ENCODE data around the gene AGAP2. TPM values are rescaled to one million over a fixed set of nuclear protein-coding genes. Genes with fewer than 3 reads are reported as not detected.

AGAP2 gene
- 1 to 10 TPM in 3 of 4 donors, under 1 TPM in 1; 0.55 to 1.6 (median 1.3) TPM for total RNA-seq

DNA sequence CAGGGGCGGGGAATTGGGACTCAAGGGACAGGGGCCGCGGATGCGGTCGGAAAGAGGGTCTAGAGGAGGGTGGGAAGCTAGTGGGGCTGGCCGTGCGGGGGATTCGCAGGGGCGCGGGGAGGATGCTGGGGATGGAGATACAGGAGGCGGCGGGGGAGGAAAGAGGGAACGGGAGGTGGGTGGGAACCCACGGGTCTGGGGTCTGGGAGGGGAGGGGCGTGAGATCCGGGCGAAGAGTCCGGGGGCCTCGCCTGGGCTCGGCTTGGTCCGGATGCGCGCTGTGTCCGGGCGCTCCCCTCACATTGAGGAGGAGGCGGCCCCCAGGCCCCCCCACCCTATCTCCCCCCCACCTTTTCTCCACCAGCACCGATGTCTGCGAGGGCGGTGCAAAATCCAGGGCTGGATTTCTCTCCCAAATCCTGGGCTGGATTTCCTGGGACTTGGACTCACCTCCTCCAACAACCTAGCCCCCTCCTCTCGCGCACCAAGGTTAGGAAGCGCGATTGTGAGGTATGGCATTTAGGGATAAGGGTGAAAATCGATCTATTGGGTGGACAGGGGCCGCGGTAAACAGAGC, at the start of gene AGAP2:
AGAP2 (minus strand) TSS at position 82 of the 577 bp plus-strand sequence. CDS start 496 bp downstream, outside the sequence.
- 16 to 33% methylated on average over 34 to 36 of the region's 36 CpGs for WGBS, 2 donors
- intact Hi-C loops (cut with DNase I; ENCODE audit: low total_unique reads): no loop called here

DNA sequence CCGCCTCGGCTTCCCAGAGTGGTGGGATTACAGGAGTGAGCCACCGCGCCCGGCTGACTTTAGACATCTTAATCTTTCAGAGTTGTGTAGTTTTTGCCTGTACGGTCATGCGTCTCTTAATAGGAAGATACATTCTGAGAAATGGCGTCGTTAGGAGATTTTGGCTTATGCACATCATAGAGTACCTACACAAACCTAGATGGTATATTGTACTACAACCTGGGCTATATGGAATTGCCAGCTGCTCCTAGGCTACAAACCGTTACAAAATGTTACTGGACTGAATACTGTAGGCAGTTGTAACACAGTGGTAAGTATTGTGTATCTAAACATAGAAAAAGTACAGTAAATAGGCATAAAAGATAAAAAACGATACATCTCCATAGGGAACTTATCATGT, 45.3 kb upstream of the AGAP2 start:
- intact Hi-C loops (cut with DNase I; ENCODE audit: low total_unique reads): no loop called here
- WGBS, 2 donors: 89 to 91% methylated on average over 11 of the region's 11 CpGs
- TF ChIP-seq POLR2A (IDR thresholded peaks at IDR 0.05): no peak
- TF ChIP-seq, protein P1, sequence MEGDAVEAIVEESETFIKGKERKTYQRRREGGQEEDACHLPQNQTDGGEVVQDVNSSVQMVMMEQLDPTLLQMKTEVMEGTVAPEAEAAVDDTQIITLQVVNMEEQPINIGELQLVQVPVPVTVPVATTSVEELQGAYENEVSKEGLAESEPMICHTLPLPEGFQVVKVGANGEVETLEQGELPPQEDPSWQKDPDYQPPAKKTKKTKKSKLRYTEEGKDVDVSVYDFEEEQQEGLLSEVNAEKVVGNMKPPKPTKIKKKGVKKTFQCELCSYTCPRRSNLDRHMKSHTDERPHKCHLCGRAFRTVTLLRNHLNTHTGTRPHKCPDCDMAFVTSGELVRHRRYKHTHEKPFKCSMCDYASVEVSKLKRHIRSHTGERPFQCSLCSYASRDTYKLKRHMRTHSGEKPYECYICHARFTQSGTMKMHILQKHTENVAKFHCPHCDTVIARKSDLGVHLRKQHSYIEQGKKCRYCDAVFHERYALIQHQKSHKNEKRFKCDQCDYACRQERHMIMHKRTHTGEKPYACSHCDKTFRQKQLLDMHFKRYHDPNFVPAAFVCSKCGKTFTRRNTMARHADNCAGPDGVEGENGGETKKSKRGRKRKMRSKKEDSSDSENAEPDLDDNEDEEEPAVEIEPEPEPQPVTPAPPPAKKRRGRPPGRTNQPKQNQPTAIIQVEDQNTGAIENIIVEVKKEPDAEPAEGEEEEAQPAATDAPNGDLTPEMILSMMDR (IDR thresholded peaks at IDR 0.05): no peak
- H3K4me3 ChIP-seq (ENCODE audit: low read depth, poor library complexity, severe bottlenecking): no peak overlapping the region
- no peak for DNase-seq (ENCODE audit: low spot score in 2 of 2)

More for the DNA sequence above, at the start of gene AGAP2:
- TF ChIP-seq POLR2A (IDR thresholded peaks at IDR 0.05): no peak
- TF ChIP-seq, protein P1 (IDR thresholded peaks at IDR 0.05): no peak
- no peak for DNase-seq (ENCODE audit: low spot score in 2 of 2)
- H3K4me3 ChIP-seq (ENCODE audit: low read depth, poor library complexity, severe bottlenecking): no peak within 1 kb of the TSS

DNA sequence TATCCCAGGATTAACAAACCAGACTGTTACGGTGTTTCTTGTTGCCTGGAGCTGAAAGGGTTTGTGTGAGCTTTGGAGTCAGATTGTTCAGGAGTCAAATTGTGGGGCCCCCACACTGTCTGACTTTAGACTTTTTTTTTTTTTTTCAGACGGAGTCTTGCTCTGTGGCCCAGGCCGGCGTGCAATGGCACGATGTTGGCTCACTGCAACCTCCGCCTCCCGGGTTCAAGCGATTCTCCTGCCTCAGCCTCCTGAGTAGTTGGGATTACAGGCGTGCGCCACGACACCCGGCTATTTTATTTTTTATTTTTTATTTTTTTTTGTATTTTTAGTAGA, 44.9 kb upstream of the AGAP2 start:
- DNase-seq (ENCODE audit: low spot score in 2 of 2): no peak
- intact Hi-C loops (cut with DNase I; ENCODE audit: low total_unique reads): no loop called here
- peak overlapping the region; percentile 89 for H3K4me3 ChIP-seq (ENCODE audit: low read depth, poor library complexity, severe bottlenecking)
- WGBS, 2 donors: 77 to 82% methylated on average over 12 of the region's 12 CpGs
- no peak for TF ChIP-seq POLR2A (IDR thresholded peaks at IDR 0.05)
- TF ChIP-seq, protein P1 (IDR thresholded peaks at IDR 0.05): no peak

DNA sequence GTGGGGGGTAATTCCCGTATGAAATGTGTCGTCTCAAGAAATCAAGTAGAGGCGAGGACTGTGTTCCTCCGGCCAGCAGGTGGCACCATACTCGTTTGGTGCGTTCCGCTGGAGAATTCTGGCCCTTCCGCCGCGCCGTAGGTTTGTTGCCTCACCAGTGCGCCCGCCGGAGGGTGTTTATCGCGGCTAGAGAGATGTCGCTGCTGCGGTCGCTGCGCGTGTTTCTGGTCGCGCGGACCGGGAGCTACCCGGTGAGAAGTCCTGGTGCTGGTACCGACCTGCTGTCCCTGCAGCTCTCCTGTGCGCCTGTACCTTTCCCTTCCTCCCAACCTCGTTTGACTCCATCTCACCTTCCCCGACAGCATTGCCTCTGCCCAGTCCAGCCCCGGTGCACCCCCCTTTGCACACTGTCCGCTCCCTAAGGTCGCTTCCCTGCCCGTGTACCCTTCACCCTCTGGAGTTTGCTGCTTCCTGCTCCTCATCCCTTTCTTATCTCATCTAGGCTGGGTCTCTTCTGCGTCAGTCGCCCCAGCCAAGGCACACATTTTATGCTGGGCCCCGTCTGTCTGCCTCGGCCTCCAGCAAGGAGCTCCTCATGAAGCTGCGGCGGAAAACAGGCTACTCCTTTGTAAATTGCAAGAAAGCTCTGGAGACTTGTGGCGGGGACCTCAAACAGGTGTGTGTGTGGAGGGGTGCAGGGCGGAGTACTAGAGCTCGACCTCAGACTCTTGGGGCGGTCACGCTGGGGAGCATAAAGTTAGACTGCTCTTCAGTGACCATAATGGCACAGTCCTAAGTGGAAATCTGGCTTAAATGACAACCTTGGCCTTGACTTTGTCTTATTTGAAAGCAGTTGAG, 44.3 kb upstream of the AGAP2 start, which contains the start of gene TSFM:
TSFM (plus strand) TSS at position 180 of the 858 bp plus-strand sequence; CDS start at position 195, 15 bp downstream.
- intact Hi-C loops (cut with DNase I; ENCODE audit: low total_unique reads): no loop called here
- TF ChIP-seq, protein P1 (IDR thresholded peaks at IDR 0.05): peak in 2 of 3 donors; percentile 31 to 89
- TF ChIP-seq POLR2A (IDR thresholded peaks at IDR 0.05): no peak

DNA sequence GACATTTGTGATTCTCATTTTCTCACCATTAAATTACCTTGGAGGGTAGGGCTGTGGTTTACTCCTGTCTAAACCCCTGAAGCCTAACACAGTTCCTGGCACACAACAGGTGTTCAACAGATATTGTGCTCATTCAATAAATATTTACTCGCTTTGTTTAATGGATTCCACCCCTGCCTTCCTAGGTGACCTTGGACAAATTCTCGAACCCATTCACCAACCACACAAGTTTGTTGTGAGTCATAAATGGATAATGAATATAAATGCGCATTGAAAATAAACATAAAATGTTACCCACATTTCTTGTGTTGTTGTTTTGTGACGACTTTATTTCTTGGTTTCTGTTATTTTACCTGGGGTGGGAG, 43.7 kb upstream of the AGAP2 start:
- no peak overlapping the region for H3K4me3 ChIP-seq (ENCODE audit: low read depth, poor library complexity, severe bottlenecking)
- DNase-seq (ENCODE audit: low spot score in 2 of 2): no peak
- 21 to 22% methylated on average over 4 of the region's 4 CpGs for WGBS, 2 donors
- intact Hi-C loops (cut with DNase I; ENCODE audit: low total_unique reads): no loop called here
- TF ChIP-seq, protein P1 (IDR thresholded peaks at IDR 0.05): no peak
- no peak for TF ChIP-seq POLR2A (IDR thresholded peaks at IDR 0.05)

More for the DNA sequence above, 44.3 kb upstream of the AGAP2 start, which contains the start of gene TSFM:
- 1% methylated on average over 32 to 45 of the region's 45 CpGs for WGBS, 2 donors
- peak within 1 kb of the TSS; percentile 89 for H3K4me3 ChIP-seq (ENCODE audit: low read depth, poor library complexity, severe bottlenecking)
- DNase-seq (ENCODE audit: low spot score in 2 of 2): peak; percentile 94 to 99
